ENCODE data around the gene TMEM271. TPM values are rescaled to one million over a fixed set of nuclear protein-coding genes. Genes with fewer than 3 reads are reported as not detected.
A peak's percentile ranks its signal among the peaks of the same experiment; 100 is the strongest.

TMEM271 gene, protein sequence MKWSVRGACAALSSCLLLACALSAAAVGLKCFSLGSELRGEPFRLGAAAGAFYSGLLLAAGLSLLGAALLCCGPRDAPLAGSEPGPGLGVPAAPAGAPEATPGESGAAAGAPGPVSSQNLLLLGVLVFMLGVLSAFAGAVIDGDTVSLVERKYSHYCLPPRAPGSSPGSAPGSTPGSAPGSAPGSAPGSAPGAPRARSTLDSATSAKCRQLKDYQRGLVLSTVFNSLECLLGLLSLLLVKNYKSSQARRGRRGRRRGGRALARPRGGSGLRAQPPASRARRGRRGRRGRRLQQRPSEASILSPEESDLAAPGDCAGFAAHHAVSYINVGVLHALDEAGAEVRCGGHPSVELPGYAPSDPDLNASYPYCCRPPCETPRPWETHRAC
- total RNA-seq = not detected

DNA sequence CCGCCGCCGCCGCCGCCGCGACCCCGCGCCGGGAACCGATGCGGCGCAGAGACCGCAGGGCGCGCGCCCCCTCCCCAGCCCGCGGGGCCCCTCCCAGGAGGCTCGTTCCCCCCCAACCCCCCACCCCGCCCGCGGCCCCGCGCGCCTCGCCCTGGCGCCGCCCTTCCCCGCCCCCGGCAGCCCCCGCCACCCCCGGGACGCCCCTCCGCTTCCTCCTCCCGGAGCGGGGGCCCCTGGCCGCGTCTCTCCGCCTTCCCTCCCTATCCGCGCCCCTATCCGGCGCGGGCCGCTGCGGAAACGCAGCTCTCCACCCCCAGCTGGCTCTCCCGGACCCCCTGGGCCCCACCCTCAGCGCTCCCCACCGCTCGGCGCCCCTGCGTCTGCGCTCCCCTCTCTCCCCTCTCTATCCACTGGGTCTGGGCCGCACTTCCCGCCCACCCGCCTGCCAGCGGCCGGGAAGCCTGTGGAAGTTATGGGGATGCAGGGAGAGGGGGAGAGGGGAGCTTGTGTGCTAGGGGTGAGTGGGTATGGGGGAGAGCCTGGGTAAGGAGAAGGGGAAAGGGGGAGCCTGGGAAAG lies at the start of gene TMEM271:
Gene TMEM271, minus strand, starts transcription at position 51 of the 577 bp plus-strand sequence. CDS start 233 bp downstream, outside the sequence.
- H3K27ac Mint-ChIP-seq = no peak within 1 kb of the TSS
- POLR2A ChIA-PET = interaction anchor here (0.8 to 1.1 kb wide), 2 partner anchors 11 to 681 kb away, joined by 3 read pairs; no protein-coding TSS in a partner anchor
- H3K27me3 Mint-ChIP-seq = peaks cover 59% of the 10 kb centered on the region
- TF ChIP-seq, protein P1, sequence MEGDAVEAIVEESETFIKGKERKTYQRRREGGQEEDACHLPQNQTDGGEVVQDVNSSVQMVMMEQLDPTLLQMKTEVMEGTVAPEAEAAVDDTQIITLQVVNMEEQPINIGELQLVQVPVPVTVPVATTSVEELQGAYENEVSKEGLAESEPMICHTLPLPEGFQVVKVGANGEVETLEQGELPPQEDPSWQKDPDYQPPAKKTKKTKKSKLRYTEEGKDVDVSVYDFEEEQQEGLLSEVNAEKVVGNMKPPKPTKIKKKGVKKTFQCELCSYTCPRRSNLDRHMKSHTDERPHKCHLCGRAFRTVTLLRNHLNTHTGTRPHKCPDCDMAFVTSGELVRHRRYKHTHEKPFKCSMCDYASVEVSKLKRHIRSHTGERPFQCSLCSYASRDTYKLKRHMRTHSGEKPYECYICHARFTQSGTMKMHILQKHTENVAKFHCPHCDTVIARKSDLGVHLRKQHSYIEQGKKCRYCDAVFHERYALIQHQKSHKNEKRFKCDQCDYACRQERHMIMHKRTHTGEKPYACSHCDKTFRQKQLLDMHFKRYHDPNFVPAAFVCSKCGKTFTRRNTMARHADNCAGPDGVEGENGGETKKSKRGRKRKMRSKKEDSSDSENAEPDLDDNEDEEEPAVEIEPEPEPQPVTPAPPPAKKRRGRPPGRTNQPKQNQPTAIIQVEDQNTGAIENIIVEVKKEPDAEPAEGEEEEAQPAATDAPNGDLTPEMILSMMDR (IDR thresholded peaks at IDR 0.05) = no peak
- intact Hi-C loops (cut with micrococcal nuclease) = no loop called here
- no peaks in the 10 kb centered on the region for H3K36me3 Mint-ChIP-seq (ENCODE audit: low read depth)
- peak within 1 kb of the TSS; percentile 32 for H3K4me3 Mint-ChIP-seq
- ATAC-seq (no peak), DNase-seq (no peak)
- H3K4me1 Mint-ChIP-seq (ENCODE audit: low read depth) = peaks cover 4% of the 10 kb centered on the region
- H3K9me3 Mint-ChIP-seq = no peaks in the 10 kb centered on the region
- CTCF ChIA-PET = no interaction called here

DNA sequence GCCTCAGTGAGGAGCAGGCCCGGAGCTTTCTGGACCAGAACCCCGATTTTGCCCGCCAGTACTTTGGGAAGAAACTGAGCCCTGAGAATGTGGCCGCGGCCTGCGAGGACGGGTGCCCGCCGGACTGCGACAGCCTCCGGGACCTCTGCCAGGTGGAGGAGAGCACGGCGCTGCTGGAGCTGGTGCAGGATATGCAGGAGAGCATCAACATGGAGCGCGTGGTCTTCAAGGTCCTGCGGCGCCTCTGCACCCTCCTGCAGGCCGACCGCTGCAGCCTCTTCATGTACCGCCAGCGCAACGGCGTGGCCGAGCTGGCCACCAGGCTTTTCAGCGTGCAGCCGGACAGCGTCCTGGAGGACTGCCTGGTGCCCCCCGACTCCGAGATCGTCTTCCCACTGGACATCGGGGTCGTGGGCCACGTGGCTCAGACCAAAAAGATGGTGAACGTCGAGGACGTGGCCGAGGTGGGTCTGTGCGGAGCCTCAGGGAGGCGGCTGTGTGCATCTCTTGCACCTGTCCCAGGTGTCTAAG lies 49.6 kb upstream of the TMEM271 start:
- ATAC-seq = no peak
- POLR2A ChIA-PET = no interaction called here
- Mint-ChIP-seq H3K9me3 (peaks cover 2% of the 10 kb centered on the region), H3K4me3 (no peak overlapping the region), H3K4me1 (ENCODE audit: low read depth) (no peaks in the 10 kb centered on the region), H3K27ac (no peak overlapping the region), H3K27me3 (peaks cover 7% of the 10 kb centered on the region), H3K36me3 (ENCODE audit: low read depth) (no peaks in the 10 kb centered on the region)
- no peak for DNase-seq
- CTCF ChIA-PET = no interaction called here
- intact Hi-C loops (cut with micrococcal nuclease) = no loop called here
- TF ChIP-seq, protein P1 (IDR thresholded peaks at IDR 0.05) = no peak

DNA sequence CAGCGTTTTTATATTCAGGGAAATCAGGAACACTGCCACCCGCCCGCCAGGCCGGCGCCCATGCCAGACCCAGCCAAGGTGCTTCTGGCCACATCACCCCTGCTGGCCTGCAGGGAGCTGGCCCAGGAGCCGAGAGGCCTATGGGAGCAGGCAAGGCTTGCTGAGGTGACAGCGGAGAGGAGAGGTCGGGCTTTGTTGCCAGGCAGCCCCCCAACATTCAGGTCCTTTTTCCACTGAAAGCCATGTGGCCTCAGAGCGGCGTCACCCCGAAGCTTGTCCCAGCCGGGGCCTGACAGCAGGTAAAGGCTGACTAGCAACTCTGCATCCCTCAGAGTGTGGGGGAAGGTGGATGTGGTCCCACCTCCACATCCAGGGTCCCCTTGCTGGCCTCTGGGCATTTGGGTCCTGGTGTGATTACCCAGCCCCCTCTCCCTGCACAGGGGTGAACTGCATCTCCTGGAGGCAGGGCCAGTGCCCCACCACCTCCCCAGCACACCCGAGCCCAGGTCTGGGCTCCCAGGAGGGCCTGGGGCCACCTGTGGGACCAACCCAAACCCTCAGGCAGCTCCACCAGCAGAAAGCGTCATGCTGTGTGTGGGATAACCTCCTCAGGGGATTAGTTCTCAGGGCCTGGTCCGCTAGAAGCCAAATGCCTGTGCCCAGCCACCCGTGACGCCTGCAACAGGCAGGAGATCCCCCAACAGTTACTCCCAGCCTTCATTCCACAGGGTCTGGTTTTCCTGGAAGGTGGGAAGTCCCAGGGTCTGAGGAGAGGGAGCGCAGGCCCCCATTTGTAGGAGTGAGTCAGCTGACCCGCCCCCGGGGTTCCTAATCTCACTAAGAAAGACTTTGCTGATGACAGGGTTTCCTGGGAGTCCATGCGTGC lies 48.9 kb upstream of the TMEM271 start, which contains the start of gene PDE6B:
Gene PDE6B, plus strand, starts transcription at position 869 of the 886 bp plus-strand sequence. CDS start 54 bp downstream, outside the sequence.
- peaks cover 2% of the 10 kb centered on the region for H3K9me3 Mint-ChIP-seq
- intact Hi-C loops (cut with micrococcal nuclease) = no loop called here
- H3K4me1 Mint-ChIP-seq (ENCODE audit: low read depth) = no peaks in the 10 kb centered on the region
- ATAC-seq (no peak), DNase-seq (no peak)
- TF ChIP-seq, protein P1 (IDR thresholded peaks at IDR 0.05) = no peak
- peaks cover 10% of the 10 kb centered on the region for H3K27me3 Mint-ChIP-seq
- ChIA-PET CTCF (no interaction called here), POLR2A (no interaction called here)
- H3K4me3 Mint-ChIP-seq = no peak within 1 kb of the TSS
- no peak within 1 kb of the TSS for H3K27ac Mint-ChIP-seq
- H3K36me3 Mint-ChIP-seq (ENCODE audit: low read depth) = no peaks in the 10 kb centered on the region

DNA sequence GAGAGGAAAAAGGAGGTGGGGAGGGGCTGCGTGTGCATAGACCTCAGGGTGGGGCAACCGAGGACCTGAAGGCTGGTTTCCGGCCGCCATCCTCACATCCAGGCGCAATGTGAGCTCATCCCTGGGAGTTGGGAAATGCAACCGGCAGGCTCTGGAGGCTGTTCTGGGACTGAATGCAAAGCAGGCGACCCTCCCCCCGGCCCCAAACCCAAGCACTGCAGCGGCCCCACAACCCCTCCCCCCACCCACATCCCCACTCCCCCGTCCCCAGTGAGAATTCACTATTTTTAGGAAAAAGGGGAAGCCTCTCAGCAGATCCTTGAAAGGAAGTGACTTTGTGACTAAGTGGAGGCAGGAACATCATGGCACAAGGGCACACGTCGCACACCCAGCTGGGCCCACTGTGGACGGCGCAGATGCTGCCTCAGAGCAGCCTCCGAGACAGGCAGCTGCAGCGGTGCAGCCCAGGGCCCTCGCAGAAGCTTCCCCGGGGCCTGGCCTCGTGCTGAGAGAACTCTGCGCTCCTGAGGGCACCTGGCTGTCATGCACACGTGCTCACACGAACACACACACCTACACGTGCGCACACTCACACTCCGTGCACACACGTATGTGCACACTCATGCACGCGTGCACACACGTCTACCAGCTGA lies 47.9 kb upstream of the TMEM271 start:
- H3K27me3 Mint-ChIP-seq = peaks cover 10% of the 10 kb centered on the region
- no peaks in the 10 kb centered on the region for H3K36me3 Mint-ChIP-seq (ENCODE audit: low read depth)

More for the DNA sequence above, 47.9 kb upstream of the TMEM271 start:
- ATAC-seq (no peak), DNase-seq (no peak)
- Mint-ChIP-seq H3K9me3 (peaks cover 2% of the 10 kb centered on the region), H3K27ac (no peak overlapping the region), H3K4me1 (ENCODE audit: low read depth) (no peaks in the 10 kb centered on the region), H3K4me3 (no peak overlapping the region)
- intact Hi-C loops (cut with micrococcal nuclease) = no loop called here
- TF ChIP-seq, protein P1 (IDR thresholded peaks at IDR 0.05) = no peak
- ChIA-PET CTCF (no interaction called here), POLR2A (no interaction called here)
